ENCODE results near the gene RPL22. TPM values are rescaled to one million over a fixed set of nuclear protein-coding genes. Genes with fewer than 3 reads are reported as not detected.
"Not testable (repeated sequence)": the region's sequence is repeated elsewhere in the genome, so short reads cannot be mapped to it uniquely, and the experiment has no call there.

RPL22 gene
- total RNA-seq, 1 experiment from 2014 or later, result 181 TPM

DNA sequence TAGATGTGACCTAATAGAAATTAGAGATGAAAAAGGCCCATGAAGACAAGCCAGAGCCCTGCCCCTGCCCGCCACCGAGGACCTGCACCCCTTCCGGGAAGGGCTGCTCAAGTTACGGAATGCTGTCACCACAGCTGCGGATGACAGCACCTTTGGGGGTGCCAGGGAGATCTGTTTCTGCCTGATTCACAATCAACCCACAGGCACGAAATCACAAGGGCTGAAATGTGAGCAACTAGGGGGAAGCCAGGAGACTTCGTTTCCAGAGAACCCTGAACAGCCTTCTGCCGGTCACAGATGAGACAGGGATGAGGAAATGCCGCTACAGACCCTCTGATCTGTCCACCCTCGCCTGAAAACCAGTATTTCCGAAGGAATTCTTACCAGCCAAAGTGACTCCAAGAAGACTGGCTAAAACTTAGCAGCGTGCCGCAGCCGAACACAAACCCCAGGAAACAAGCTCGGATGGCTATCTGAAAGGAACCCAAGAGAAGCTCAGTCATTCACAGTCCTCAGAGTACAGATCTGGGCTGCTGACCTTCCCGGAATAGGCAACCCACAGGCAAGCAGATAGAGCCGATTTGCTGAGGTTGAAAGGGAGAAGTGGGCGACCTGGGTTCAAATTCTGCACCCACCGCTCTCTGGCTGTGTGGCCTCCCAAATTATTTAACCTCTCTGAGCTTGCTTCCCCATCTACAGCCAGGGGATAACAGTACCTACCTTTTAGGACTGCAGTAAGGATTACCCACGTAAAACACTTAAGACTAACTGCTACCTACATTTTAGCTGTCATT lies 35.3 kb upstream of the RPL22 start:
- DNase-seq (ENCODE audit: low read depth), result peak; percentile 25

GRCh38 chr1:6233376-6233775 lies 34.0 kb upstream of the RPL22 start:
- no peak for DNase-seq (ENCODE audit: low read depth)

DNA sequence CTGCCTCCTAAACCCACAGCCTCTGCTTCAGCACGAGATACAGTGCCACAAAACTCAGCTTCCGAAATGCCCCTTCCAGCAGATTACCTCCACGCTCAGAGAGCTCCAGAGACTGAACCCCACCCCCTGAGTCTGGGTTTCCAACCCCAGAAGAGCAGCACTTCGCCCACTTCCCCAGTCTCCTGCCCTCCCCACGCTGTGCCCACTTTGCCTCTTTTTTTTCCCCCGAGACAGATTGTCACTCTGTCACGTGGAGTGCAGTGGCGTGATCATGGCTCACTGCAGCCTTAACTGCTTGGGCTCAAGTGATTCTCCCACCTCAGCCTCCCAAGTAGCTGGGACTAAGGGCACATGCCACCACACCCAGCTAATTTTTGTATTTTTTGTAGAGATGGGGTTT lies 26.3 kb upstream of the RPL22 start:
- no peak for DNase-seq (ENCODE audit: low read depth)

- DNase-seq (ENCODE audit: low read depth), result no peak
These were observed 25.3 kb upstream of the RPL22 start for GRCh38 chr1:6224718-6225117.

DNA sequence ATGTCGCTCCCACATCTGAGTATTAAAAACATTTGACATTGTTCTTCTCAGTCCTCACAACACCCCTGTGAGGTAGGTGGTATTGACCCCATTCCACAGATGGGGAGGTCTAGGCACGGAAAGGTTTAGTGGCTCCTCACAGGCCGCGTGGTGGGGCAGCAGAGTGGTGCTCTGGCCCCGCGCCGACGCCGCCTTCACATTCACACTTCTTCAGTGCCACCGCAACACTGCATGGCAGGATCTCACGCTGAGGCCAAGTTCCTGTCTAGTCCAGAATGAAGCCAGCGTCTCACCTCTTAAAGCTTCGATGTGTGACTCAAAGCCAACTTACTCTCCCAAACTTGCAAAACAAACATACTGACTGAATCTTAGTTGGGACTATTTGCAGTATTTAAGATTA lies 24.2 kb upstream of the RPL22 start:
- no peak for DNase-seq (ENCODE audit: low read depth)

GRCh38 chr1:6222636-6223035 lies 23.2 kb upstream of the RPL22 start:
- DNase-seq (ENCODE audit: low read depth), result no peak

DNA sequence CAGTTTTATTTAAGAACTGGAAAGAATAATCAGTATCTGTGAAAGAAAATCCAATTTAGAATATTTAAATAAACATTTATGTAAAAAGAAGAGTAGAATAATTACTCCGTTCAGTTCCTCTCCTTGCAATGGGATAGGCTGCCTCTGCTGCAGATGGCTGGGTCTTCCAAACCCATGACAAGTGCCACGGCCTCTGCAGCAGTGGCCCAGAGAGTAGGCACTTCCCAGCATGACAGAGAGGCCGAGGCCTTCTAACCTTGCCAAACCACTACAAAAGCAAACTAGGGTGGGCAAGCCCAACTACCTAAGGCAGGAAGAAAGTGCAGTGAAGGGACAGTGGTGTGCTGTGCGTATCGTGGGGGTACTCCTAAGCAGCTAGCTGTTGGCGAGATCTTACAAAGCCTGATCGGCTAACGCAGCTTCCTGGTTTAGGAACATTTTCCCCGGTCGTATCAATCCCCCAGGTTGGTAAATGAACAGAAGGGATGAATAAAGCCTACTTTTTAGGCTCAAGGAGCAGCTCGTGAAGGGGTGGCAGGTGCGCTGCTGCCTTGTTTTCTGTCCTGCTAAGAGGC lies 21.9 kb upstream of the RPL22 start:
- no peak for DNase-seq (ENCODE audit: low read depth)

GRCh38 chr1:6220236-6220635 lies 20.8 kb upstream of the RPL22 start:
- DNase-seq (ENCODE audit: low read depth), result no peak

GRCh38 chr1:6219641-6220040 lies 20.2 kb upstream of the RPL22 start:
- DNase-seq (ENCODE audit: low read depth), result not testable (repeated sequence)

GRCh38 chr1:6218375-6219164 lies 19.2 kb upstream of the RPL22 start:
- DNase-seq (ENCODE audit: low read depth), result no peak

DNA sequence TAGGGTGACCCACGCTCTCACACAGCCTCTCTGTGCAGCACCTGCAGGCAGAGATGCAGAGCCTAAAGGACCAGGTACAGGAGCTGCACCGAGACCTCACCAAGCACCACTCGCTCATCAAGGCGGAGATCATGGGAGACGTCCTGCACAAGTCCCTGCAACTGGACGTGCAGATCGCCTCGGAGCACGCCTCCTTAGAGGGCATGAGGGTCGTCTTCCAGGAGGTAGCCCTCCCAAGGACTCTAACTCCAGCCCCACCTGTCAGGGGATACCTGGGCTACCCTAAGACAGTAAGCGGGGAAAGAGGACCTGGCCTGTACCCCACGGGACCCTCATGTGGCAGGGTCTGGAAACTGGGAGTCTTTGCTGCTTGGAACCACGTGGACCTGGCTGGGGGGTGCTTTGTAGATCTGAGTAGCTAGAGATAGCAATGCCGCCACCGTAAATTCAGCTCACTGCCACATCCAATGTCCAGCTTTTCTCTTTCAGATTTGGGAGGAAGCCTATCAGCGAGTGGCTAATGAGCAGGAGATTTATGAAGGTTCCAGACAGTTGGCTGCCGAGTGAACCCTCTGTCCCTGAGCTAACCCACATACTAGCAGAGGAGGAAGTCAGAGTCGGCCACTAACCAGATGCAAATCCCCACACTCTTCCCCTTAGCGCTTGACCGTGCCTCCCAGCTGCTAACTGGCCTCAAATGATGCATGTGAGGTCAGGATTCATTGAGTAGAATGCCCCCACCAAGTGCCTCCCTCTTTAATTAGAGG lies 13.0 kb upstream of the RPL22 start:
- DNase-seq (ENCODE audit: low read depth), result no peak

- DNase-seq (ENCODE audit: low read depth), result no peak
These were observed 12.3 kb upstream of the RPL22 start for GRCh38 chr1:6211731-6212130.

GRCh38 chr1:6210591-6211355 lies 11.4 kb upstream of the RPL22 start:
- DNase-seq (ENCODE audit: low read depth), result no peak

- DNase-seq (ENCODE audit: low read depth), result no peak
These were observed 10.5 kb upstream of the RPL22 start for GRCh38 chr1:6209661-6210580.

DNA sequence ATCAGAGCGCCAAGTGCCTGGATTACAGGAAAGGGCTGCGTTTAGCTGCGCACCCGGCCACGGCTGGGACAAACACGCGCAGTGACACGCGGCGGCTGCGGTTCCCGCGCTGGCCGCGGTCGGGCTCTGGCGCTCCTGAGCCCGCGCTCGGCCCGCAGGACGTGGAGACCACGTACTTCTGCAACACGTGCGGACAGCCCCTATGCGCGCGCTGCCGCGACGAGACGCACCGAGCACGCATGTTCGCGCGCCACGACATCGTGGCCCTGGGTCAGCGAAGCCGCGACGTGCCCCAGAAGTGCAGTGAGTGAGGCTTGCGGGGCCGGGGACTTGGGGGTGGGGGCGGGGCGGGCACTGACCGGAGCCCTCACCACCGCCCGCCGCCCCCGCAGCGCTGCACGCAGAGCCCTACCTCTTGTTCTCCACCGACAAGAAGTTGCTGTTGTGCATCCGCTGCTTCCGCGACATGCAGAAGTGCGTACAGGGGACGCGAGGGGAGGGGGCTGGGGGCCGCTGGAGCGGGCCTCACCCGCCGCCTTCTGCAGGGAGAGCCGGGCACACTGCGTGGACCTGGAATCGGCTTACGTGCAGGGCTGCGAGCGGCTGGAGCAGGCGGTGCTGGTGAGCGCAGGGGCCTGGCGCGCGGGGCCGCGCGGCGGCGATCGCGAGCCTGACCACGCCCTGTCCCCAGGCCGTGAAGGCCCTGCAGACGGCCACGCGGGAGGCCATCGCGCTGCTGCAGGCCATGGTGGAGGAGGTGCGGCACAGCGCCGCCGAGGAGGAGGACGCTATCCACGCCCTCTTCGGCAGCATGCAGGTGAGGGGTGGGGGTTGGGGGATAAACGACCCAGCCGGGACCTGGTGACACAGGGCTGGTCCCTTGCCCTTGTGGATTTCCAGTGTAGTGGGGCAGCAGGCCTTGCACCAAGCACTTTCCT lies 9.6 kb upstream of the RPL22 start:
- peak; percentile 24 for DNase-seq (ENCODE audit: low read depth)

- no peak for DNase-seq (ENCODE audit: low read depth)
These were observed 8.5 kb upstream of the RPL22 start for GRCh38 chr1:6207921-6208320.

DNA sequence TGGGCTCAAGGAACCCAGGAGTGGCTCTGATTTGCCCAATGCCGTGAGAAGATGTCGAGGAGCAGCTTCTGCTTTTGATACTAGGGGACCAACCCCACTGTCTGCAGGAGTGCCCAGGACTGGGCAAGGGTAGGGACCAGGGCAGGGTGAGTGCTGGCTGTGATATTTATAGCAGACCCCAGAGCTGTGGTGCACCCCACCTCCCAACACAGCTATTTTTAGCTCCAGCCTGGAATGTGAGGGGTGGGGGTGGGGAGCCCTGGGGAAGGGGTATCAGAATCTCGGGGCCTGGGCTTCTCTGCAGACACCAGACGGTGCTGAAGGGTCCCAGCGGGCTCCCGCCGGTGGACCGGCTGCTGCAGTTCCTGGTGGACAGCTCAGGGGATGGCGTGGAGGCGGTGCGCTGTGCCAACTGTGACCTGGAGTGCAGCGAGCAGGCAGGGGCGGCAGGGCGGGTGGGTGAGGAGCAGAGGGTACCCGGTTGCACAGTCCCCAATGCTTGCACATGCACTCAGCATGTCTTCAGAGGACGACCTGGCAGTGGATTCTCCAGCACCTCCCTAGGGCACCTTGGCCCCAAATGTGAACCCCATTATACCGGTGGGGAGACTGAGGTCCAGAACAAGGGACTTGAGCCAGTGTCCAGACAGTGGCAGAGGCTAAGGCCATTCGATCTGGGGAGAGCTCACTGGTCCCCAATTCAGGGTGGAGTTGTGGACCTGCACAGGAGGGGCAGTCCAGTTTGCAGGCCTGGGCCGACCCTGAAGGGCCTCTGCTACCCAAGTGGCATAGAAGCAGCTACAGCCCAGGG lies 7.9 kb upstream of the RPL22 start:
- DNase-seq (ENCODE audit: low read depth), result no peak

GRCh38 chr1:6206520-6206855 lies 7.1 kb upstream of the RPL22 start:
- DNase-seq (ENCODE audit: low read depth), result no peak

Measured in HT1080 (cell line).